Breast epithelium (tissue), 3 donors: Measurements from ENCODE around the gene PSG6.
"Not testable (repeated sequence)": the region's sequence is repeated elsewhere in the genome, so short reads cannot be mapped to it uniquely, and the experiment has no call there.

Experiments
- POLR2A ChIP-seq: fragments of 450-650 bp; IDR thresholded peaks from one replicate; pipeline ENCODE4 v1.6.1; 2016; ENCODE audit warnings: antibody characterized with exemption, mild to moderate bottlenecking, moderate library complexity
- POLR2AphosphoS5 ChIP-seq, 3 donors: sonication (generic); formaldehyde crosslinking; IDR thresholded peaks; one replicate each; pipeline ENCODE4 v1.6.1; 2017; ENCODE audit warnings: antibody characterized with exemption in 3 of 3

GRCh38 chr19:42917634-42918033 is at the start of gene PSG6:
- TF ChIP-seq POLR2AphosphoS5 (IDR thresholded peaks at IDR 0.05); POLR2A: not testable (repeated sequence)
